ENCODE results near the gene CNGA3.

CNGA3 gene

GRCh38 chr2:98378196-98378595 is 31.9 kb downstream of the CNGA3 start:
- DNase-seq (ENCODE audit: low read depth) = no peak

- no peak for DNase-seq (ENCODE audit: low read depth)
Measured at GRCh38 chr2:98378901-98379300, 32.6 kb downstream of the CNGA3 start.

- no peak for DNase-seq (ENCODE audit: low read depth)
Measured at GRCh38 chr2:98379311-98380202, 33.3 kb downstream of the CNGA3 start.

GRCh38 chr2:98380203-98380535 is 33.9 kb downstream of the CNGA3 start:
- DNase-seq (ENCODE audit: low read depth) = no peak

- DNase-seq (ENCODE audit: low read depth) = no peak
Measured at GRCh38 chr2:98381494-98381893, 35.2 kb downstream of the CNGA3 start.

- DNase-seq (ENCODE audit: low read depth) = no peak
Measured at GRCh38 chr2:98382086-98382485, 35.8 kb downstream of the CNGA3 start.

GRCh38 chr2:98382739-98383138 is 36.5 kb downstream of the CNGA3 start:
- no peak for DNase-seq (ENCODE audit: low read depth)

GRCh38 chr2:98383166-98383565 is 36.9 kb downstream of the CNGA3 start:
- no peak for DNase-seq (ENCODE audit: low read depth)

GRCh38 chr2:98385050-98385699 is 38.9 kb downstream of the CNGA3 start:
- DNase-seq (ENCODE audit: low read depth) = peak; percentile 31

- no peak for DNase-seq (ENCODE audit: low read depth)
Measured at GRCh38 chr2:98387478-98387877, 41.2 kb downstream of the CNGA3 start.

- no peak for DNase-seq (ENCODE audit: low read depth)
Measured at GRCh38 chr2:98388081-98388480, 41.8 kb downstream of the CNGA3 start.

GRCh38 chr2:98388601-98389250 is 42.5 kb downstream of the CNGA3 start:
- DNase-seq (ENCODE audit: low read depth) = no peak

- no peak for DNase-seq (ENCODE audit: low read depth)
Measured at GRCh38 chr2:98389251-98389605, 43.0 kb downstream of the CNGA3 start.

GRCh38 chr2:98390571-98391476 is 44.6 kb downstream of the CNGA3 start:
- no peak for DNase-seq (ENCODE audit: low read depth)

GRCh38 chr2:98391581-98392270 is 45.5 kb downstream of the CNGA3 start:
- DNase-seq (ENCODE audit: low read depth) = no peak

- DNase-seq (ENCODE audit: low read depth) = no peak
Measured at GRCh38 chr2:98393354-98393753, 47.1 kb downstream of the CNGA3 start.

- DNase-seq (ENCODE audit: low read depth) = no peak
Measured at GRCh38 chr2:98394595-98395153, 48.4 kb downstream of the CNGA3 start.

- DNase-seq (ENCODE audit: low read depth) = no peak
Measured at GRCh38 chr2:98395977-98396376, 49.7 kb downstream of the CNGA3 start.

- DNase-seq (ENCODE audit: low read depth) = no peak
Measured at GRCh38 chr2:98396745-98397355, 50.6 kb downstream of the CNGA3 start.

GRCh38 chr2:98399140-98399539 is 52.9 kb downstream of the CNGA3 start:
- no peak for DNase-seq (ENCODE audit: low read depth)

GRCh38 chr2:98403878-98404277 is 57.6 kb downstream of the CNGA3 start:
- DNase-seq (ENCODE audit: low read depth) = no peak
